Suprapubic skin (tissue), 4 donors: ENCODE data around the gene RAB31.

Source experiments
- CTCF ChIP-seq, 2 donors: fragments of 200-600 bp in 1 of 2; fragments of 450-650 bp in 1 of 2; sonication (generic) in 1 of 2; IDR thresholded peaks; one replicate each; pipeline ENCODE4 v1.5.1; 2016 to 2019; ENCODE audit warnings: antibody characterized with exemption in 2 of 2, mild to moderate bottlenecking in 1 of 2, moderate library complexity in 1 of 2
- POLR2A ChIP-seq, 2 donors: fragments of 450-650 bp; IDR thresholded peaks; one replicate each; pipeline ENCODE4 v1.6.1; 2017; ENCODE audit warnings: antibody characterized with exemption in 2 of 2, mild to moderate bottlenecking in 2 of 2, moderate library complexity in 2 of 2
- POLR2AphosphoS5 ChIP-seq, 3 donors: sonication (generic); formaldehyde crosslinking; IDR thresholded peaks; one replicate each; pipeline ENCODE4 v1.6.1; 2017; ENCODE audit warnings: antibody characterized with exemption in 3 of 3

GRCh38 chr18:9708057-9708433 lies at the start of gene RAB31:
- TF ChIP-seq CTCF (IDR thresholded peaks at IDR 0.05): no peak
- TF ChIP-seq POLR2AphosphoS5 (IDR thresholded peaks at IDR 0.05): no peak
- TF ChIP-seq POLR2A (IDR thresholded peaks at IDR 0.05): peak; percentile 64 to 90
